Suprapubic skin (tissue), 4 donors: ENCODE measurements around the gene DRD2. TPM values are rescaled to one million over a fixed set of nuclear protein-coding genes. Genes with fewer than 3 reads are reported as not detected.

Source experiments
- DNase-seq, 2 donors: peaks; one replicate each; pipeline ENCODE4 v3.0.0-alpha.2; 2019; ENCODE audit warnings: low spot score in 2 of 2
- H3K27ac ChIP-seq: fragments of 200-600 bp; sonication (generic); one replicate; pipeline ENCODE4 v1.5.1; 2019
- H3K27me3 ChIP-seq: fragments of 200-600 bp; sonication (generic); one replicate; pipeline ENCODE4 v1.5.1; 2019
- H3K36me3 ChIP-seq: fragments of 200-600 bp; sonication (generic); one replicate; pipeline ENCODE4 v1.5.1; 2019
- H3K4me1 ChIP-seq: fragments of 200-600 bp; sonication (generic); one replicate; pipeline ENCODE4 v1.5.1; 2019
- H3K4me3 ChIP-seq: fragments of 200-600 bp; sonication (generic); one replicate; pipeline ENCODE4 v1.5.1; 2019; ENCODE audit warnings: mild to moderate bottlenecking
- H3K9me3 ChIP-seq: fragments of 200-600 bp; sonication (generic); one replicate; pipeline ENCODE4 v1.5.1; 2019
- CTCF ChIP-seq, 2 donors: fragments of 200-600 bp in 1 of 2; fragments of 450-650 bp in 1 of 2; sonication (generic) in 1 of 2; IDR thresholded peaks; one replicate each; pipeline ENCODE4 v1.5.1; 2016 to 2019; ENCODE audit warnings: antibody characterized with exemption in 2 of 2, mild to moderate bottlenecking in 1 of 2, moderate library complexity in 1 of 2
- EP300 ChIP-seq: sonication (generic); formaldehyde crosslinking; IDR thresholded peaks from one replicate; pipeline ENCODE4 v1.6.1; 2017; ENCODE audit warnings: antibody characterized with exemption
- POLR2A ChIP-seq, 2 donors: fragments of 450-650 bp; IDR thresholded peaks; one replicate each; pipeline ENCODE4 v1.6.1; 2017; ENCODE audit warnings: antibody characterized with exemption in 2 of 2, mild to moderate bottlenecking in 2 of 2, moderate library complexity in 2 of 2
- POLR2AphosphoS5 ChIP-seq, 3 donors: sonication (generic); formaldehyde crosslinking; IDR thresholded peaks; one replicate each; pipeline ENCODE4 v1.6.1; 2017; ENCODE audit warnings: antibody characterized with exemption in 3 of 3
- WGBS: methylation state at CpG from one replicate; pipeline ENCODE4 v1.1.5; 2018; 5-methylcytosine and 5-hydroxymethylcytosine counted together
- total RNA-seq, 4 donors: library from RNA; depleted of rRNA; stranded (reverse); fragments of >200 nt; gene quantifications; one replicate each; pipeline ENCODE4 v1.1.0, GENCODE V29; 2016

Gene DRD2
- total RNA-seq, 4 donors from 2014 or later: 0.16 to 1.8 TPM; not detected in 2

GRCh38 chr11:113517361-113517760 lies 42.2 kb upstream of the DRD2 start:
- TF ChIP-seq CTCF (IDR thresholded peaks at IDR 0.05) (no peak), EP300 (no peak), POLR2AphosphoS5 (IDR thresholded peaks at IDR 0.05) (no peak), POLR2A (IDR thresholded peaks at IDR 0.05) (no peak)
- H3K27ac ChIP-seq: no peak overlapping the region
- no peak for DNase-seq
- 83% methylated on average over 6 of the region's 6 CpGs for WGBS
- H3K27me3 ChIP-seq: no peaks in the 10 kb centered on the region
- no peaks in the 10 kb centered on the region for H3K36me3 ChIP-seq
- H3K4me3 ChIP-seq: no peak overlapping the region
- H3K4me1 ChIP-seq: no peaks in the 10 kb centered on the region
- no peaks in the 10 kb centered on the region for H3K9me3 ChIP-seq

GRCh38 chr11:113514856-113515255 lies 39.7 kb upstream of the DRD2 start:
- no peak for DNase-seq
- H3K27ac ChIP-seq: no peak overlapping the region
- no peaks in the 10 kb centered on the region for H3K27me3 ChIP-seq
- TF ChIP-seq EP300 (no peak), POLR2A (IDR thresholded peaks at IDR 0.05) (no peak), CTCF (IDR thresholded peaks at IDR 0.05) (no peak), POLR2AphosphoS5 (IDR thresholded peaks at IDR 0.05) (no peak)
- H3K36me3 ChIP-seq: no peaks in the 10 kb centered on the region
- H3K4me1 ChIP-seq: no peaks in the 10 kb centered on the region
- WGBS: 86% methylated on average over 2 of the region's 2 CpGs
- H3K9me3 ChIP-seq: no peaks in the 10 kb centered on the region
- no peak overlapping the region for H3K4me3 ChIP-seq

GRCh38 chr11:113507341-113507740 lies 32.1 kb upstream of the DRD2 start:
- no peak overlapping the region for H3K4me3 ChIP-seq
- TF ChIP-seq CTCF (IDR thresholded peaks at IDR 0.05): no peak
- no peak for TF ChIP-seq POLR2A (IDR thresholded peaks at IDR 0.05)
- TF ChIP-seq EP300: no peak
- TF ChIP-seq POLR2AphosphoS5 (IDR thresholded peaks at IDR 0.05): no peak
- no peak for DNase-seq
- no peaks in the 10 kb centered on the region for H3K9me3 ChIP-seq
- no peak overlapping the region for H3K27ac ChIP-seq
- no peaks in the 10 kb centered on the region for H3K36me3 ChIP-seq
- peaks cover 9% of the 10 kb centered on the region for H3K4me1 ChIP-seq
- H3K27me3 ChIP-seq: peaks cover 2% of the 10 kb centered on the region

- Histone ChIP-seq H3K27ac (no peak overlapping the region), H3K27me3 (peaks cover 2% of the 10 kb centered on the region), H3K4me3 (no peak overlapping the region), H3K9me3 (no peaks in the 10 kb centered on the region), H3K36me3 (no peaks in the 10 kb centered on the region), H3K4me1 (peaks cover 9% of the 10 kb centered on the region)
- TF ChIP-seq POLR2AphosphoS5 (IDR thresholded peaks at IDR 0.05) (no peak), EP300 (no peak), CTCF (IDR thresholded peaks at IDR 0.05) (no peak), POLR2A (IDR thresholded peaks at IDR 0.05) (no peak)
- WGBS: 75% methylated on average over 1 of the region's 1 CpG
- no peak for DNase-seq
Measured at GRCh38 chr11:113506893-113507292, 31.7 kb upstream of the DRD2 start.

GRCh38 chr11:113506461-113506860 lies 31.3 kb upstream of the DRD2 start:
- no peak overlapping the region for H3K4me3 ChIP-seq
- no peaks in the 10 kb centered on the region for H3K36me3 ChIP-seq
- peak overlapping the region; percentile 38 for H3K27ac ChIP-seq
- H3K4me1 ChIP-seq: peaks cover 9% of the 10 kb centered on the region
- WGBS: 81% methylated on average over 6 of the region's 6 CpGs
- peaks cover 2% of the 10 kb centered on the region for H3K27me3 ChIP-seq
- TF ChIP-seq CTCF (IDR thresholded peaks at IDR 0.05) (no peak), POLR2AphosphoS5 (IDR thresholded peaks at IDR 0.05) (no peak), EP300 (no peak), POLR2A (IDR thresholded peaks at IDR 0.05) (no peak)
- H3K9me3 ChIP-seq: no peaks in the 10 kb centered on the region
- DNase-seq: no peak
